Stimulated activated CD4-positive, alpha-beta T cell treated with anti-CD3 and anti-CD28 coated beads, TNF-alpha, amount 100 ng/mL, for 1 hour (primary cell): ENCODE results near the gene HMG20B.

Experiments
- DNase-seq, 3 donors: peaks; one replicate each; pipeline ENCODE4 v3.0.0-alpha.2; 2020; ENCODE audit warnings: low read depth in 3 of 3, low spot score in 1 of 3

The HMG20B gene

DNA sequence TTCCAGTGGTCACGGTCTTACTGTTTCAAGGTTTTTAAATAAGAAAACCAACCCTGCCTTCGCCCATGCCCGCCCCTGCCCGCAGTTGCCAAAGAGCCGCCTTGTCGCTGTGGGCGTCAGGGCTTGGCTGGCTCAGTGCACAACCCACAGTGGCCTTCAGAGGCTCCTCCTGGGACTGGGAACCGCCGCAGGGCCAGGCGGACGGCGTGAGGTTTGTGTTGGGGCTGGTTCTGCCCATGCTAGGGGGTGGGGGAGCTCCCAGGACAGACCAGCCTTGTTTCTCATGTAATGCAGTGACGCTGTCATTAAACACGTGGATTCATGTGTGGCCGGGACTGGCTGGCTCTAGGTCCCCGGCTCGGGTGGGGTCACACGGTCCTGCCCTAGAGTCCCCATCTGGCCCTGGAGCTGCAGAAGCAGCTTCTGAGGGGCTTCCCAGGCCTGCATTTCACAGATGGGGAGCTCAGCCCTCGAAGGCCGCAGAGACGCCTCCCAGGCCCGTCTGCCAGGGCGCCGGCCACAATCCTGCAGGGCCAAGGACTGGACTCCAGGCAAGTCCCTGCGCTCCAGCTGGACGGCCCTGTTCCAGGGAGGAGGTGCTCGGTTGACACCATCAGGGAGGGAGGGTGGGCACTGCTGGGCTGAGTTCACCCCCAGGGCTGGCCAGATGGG lies 36.2 kb upstream of the HMG20B start:
- no peak for DNase-seq

DNA sequence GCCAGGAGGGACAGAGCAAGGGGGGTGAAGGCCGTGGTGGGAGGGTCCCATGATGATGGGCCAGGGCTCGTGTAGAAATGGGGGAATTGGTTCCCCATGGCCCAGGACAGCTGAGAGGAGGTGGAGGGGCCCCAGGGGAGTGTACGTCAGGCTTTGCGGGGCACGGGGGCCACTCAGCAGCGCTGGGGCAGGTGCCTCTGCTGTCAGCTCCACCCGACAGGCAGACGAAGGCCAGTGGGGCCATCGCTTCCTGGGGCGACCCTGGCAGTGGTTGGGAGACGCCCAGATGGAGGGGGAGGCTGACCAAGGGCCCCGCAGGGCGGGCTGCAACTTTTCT lies 35.7 kb upstream of the HMG20B start:
- no peak for DNase-seq

DNA sequence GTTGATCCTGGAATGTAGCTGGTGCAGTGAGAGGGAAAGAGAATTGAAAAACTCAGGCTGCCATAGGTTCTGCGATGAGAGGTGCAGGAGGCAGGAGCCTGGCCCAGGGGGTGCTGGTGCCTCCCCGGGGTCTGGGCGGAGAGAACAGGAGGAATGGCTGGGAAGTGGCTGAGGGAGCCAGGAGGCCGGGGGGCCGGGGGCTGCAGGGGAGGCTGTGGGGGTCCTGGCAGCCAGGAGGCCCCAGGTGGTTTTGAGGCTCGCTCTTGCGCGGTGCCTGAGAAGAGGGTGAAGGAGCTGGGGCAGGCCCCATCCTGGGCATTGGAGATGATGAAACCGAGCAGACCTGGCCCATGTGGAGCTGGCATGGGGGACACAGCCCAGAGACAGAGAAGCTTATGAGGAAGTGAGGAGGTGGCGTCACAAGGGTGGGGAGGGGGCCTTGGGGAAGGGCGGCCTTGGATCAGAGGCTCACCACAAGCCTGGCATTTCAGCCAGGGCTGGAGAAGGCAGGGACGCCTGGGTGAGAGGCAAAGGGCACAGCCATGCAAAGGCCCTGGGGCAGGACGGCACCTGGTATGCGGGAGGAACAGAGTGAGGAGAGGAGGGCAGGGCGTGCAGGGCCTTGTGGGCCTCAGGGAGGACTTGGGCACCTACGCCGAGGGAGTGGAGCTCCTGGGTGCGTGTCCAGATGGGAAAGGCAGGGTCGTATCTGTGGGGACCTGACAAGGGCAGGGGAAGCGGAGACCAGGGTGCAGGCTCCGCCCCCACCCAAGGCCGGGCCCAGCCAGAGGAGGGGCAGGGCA lies 35.1 kb upstream of the HMG20B start:
- DNase-seq: no peak

DNA sequence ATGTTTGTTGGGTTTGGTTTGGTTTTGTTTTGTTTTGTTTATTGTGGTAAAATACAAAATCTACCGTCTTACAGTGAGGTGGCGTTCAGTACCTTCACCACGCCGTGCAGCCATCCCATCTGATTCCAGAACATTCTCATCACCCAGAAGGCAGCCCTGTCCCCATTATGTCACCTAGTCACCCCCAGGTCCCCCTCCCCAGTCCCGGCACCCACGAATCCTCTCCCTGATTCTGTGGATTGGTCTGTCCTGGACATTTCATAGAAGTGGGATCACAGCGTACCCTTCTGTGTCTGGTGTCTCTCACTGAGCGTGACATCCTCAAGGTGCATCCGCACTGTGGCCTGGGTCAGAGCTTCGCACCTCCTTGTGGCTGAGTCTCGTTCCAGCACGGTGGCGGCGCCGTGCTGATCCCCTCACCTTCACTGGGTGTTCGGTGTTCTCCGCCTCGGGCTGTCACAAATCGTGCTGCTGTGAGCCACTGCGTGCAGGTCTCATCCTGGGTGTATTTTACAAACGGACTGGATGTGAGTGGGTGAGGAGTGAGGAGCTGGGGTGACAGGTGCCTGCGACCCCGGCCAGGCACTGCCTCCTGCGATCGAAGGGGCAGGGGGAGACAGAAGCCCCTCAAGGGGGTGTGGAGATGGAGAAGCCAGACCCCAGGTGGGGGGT lies 34.4 kb upstream of the HMG20B start:
- DNase-seq: no peak

DNA sequence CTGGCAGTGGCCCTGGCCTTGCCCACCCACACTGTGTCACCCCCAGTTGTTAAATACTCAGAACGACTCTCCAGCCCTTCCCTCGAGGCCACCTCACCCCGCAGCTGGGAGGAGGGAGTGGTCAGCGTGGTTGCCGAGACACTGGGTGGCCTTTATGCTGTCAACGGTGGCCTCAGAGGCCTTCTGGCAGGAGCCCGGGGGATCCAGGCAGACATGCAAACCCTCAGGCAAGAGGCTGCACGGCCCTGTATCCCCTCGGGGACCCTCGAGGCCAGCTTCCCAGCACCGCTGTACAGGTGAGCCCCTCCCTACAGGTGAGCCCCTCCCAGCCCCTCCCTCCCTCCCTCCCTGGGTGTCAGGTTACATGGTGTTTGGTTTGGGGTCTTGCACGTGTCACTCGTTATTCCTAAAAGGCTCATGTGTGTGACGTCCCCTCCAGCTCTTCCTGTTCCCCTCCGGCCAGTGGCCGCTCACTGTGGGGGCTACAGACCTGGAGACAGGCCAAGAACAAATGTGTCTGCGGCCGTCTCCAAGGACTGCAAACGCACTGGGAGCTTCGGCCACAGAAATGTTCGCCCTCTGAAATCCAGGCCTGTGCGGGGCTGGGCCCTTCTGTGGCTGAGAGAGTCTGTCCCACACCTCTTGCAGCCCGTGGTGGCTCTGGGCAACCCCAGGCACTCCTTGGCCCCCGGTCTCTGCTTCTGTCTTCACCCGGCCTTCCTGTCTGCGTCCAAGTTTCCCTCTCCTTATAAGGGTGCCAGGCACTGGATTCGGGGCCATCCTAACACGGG lies 33.6 kb upstream of the HMG20B start, which contains the start of gene TEKTIP1:
Gene TEKTIP1 (plus strand): TSS at position 210 of the 791 bp plus-strand sequence. CDS start 4 bp downstream, at position 214.
- no peak for DNase-seq

DNA sequence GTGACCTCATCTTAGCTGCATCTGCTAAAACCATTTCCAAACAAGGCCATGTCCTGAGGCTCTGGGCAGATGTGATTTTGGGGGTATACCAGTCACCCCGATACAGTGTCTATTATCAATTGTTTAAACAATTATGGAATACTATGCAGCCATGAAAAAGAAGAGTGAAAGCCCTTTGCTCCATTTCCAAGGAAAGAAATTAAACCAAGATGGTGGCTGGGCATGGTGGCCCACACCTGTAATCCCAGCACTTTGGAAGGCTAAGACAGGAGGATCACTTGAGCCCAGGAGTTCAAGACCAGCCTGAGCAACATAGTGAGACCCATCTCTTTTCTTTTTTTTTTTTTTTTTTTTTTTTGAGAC lies 33.0 kb upstream of the HMG20B start:
- no peak for DNase-seq

DNA sequence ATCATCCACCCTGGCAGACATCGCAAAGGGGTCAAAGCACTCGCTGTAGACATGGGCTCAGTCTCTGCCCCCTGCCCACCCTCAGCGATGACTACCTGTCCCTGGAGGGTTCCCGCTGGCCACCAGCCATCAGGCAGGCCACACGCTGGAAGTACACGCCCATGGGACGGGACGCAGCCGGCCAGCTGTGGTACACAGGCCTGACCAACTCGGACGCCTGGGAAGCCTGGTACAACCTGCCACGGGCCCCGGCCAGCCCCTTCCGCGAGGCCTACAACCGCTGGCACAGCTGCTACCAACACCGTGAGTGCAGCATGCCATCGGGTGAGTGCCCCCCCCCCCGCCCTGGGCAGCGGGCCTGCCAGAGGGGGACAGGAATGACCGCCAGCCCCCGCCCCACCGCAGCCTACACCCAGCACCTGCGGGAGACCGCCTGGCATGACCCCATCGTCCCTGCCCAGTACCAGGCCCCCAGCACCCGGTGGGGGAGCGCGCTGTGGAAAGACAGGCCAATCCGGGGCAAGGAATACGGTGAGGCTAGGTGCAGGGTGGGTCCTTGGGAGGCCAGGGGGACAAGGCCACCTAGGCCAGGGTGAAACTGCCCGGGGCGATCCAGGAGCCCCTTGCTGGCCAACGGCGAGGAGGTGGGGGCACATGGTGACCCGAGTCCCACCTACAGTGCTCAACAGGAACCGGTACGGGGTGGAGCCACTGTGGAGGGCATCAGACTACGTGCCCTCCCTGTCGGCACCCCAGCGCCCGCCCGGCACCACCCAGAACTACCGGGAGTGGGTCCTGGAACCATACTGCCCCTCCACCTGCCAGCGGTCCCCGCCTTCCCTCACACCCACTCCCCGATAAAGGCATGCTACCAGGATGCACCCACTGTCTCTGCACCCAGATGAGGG lies 29.3 kb upstream of the HMG20B start:
- DNase-seq: no peak

DNA sequence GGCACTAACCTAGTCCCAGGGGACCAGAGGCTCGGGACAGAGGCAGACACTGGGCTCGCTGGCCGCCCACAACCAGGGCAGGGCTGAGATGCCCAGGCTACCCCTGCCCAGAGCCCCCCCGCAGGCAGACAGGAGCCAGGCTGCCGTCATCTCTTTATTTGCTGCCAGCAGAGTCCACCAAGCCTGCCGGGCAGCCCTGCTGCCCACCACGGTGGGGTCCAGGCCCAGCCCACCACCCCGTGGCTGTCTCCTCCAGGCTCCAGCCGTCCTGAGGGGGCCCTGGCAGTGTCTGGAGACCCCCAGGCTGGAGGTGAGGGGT lies 28.7 kb upstream of the HMG20B start:
- no peak for DNase-seq

DNA sequence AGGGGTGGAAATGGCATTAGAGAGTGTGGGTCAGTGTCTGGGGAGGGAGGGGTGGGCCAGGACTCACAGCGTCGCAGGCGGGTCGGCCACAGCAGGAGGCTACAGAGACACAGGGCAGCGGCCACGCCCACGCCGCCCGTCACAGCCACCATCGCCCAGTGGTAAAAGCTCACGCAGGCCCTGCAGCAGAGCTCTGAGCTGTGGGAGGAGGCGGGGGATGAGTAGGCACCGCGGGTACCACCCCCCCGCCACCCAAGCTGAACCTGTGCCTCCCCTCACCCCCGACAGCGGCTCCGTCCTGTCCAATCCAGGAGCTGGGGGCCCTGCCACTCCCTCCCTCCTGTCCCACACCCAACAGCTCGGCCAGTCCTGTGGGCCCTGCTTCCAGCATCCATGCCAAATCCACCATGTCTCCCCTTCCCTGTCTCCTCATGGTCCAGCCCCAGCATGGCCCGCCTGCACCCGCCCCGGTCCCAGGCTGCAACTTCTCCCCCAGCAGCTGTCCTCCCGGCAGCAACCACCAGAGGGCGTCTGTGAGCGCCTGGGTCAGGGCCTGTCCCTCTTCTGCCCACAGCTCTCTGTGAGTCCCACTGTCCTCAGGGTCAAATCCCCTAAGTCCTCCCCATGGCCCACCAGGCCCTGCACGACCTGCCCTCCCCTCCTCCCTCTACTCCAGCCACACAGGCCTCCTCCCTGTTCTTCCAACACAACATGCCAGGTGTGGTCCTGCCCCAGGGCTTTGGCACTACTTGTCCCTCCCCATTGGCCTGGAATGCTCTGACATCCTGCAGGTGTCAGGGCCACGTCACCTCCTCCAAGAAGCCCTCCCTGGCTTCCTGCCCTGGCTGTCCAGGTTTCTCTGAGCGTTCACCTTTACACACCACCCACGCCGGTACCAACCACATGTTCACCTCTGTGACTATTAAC lies 27.7 kb upstream of the HMG20B start:
- DNase-seq: peak in 2 of 3 donors; percentile 57 to 84

DNA sequence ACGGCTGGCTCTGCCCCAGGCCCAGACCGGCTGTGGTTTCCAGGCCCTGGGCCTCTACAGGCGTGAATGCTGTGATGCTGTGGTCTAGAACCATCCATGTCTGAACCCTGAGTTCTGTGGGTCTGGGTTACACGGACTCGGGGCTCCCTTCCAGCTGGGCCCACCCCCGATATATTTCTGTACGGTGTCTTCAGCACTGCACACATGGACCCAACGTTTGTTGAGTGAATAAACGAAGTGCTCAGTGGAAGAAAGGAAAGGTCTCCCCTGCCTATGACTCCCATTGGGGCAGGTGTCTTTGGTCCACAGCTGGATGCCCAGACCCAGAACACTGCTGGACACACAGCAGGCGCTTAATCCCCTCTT lies 27.1 kb upstream of the HMG20B start:
- DNase-seq: no peak

DNA sequence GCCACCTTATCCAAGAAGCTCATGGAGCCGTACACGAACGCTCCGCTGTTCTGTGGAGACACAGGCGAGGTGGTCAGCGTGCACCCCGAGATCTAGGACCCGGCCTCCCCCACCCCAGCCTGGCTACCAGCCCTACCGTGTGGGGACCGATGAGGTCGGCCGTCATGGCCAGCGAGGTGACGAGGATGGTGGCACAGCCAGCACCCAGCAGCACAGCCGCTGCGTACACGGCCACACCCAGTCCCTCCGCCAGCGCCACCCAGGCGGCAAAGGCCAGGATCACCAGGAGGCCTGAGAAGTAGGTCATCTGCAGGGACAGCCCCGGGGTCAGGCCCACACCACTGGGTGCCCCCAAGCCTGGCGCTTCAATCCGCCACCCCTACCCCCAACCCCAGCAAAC lies 26.6 kb upstream of the HMG20B start:
- no peak for DNase-seq

DNA sequence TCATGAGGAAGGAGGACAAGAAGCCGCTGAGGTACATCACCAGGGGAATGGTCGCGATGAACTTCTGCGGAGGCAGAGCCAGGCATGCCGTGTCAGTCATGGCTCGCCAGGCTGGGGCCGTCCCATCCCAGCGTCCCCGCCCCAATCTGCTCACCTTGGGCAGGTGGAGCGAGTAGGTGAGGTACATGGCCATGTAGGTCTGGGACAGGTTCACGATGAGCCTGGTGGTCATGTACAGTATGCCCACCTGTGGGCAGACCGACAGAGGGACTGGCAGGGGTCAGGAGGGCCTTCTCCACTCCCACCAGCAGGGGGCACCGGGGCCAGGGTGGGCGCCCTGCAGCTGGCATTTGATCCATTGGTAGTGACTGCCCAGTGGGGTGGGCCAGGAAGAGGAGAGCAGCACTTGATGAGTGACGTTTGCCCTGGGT lies 25.4 kb upstream of the HMG20B start:
- peak in 1 of 3 donors; percentile 21 for DNase-seq

DNA sequence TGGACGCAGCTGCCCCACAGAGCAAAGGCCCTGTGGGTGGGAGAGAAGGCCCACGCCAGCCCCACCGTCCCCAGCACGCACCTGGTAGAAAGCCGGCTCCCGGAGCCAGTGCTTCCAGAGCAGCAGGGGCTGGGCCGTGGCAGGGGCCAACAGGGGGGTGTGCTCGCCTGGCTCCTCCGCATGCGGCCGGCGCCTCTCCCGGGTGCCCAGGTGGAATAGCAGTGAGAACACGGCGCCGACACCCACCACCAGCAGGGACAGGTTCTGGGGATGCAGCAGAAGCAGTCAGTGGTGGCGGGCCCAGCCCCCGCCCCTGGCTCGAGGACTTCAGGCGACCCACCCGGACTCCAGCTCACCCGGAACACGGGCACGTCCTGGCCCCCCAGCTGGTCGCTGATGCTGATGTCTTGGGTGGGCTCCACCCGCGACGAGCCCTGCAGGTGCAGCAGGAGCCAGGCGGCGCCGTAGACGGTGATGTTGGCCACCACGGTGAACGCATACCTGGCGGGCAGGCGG lies 24.9 kb upstream of the HMG20B start:
- no peak for DNase-seq

DNA sequence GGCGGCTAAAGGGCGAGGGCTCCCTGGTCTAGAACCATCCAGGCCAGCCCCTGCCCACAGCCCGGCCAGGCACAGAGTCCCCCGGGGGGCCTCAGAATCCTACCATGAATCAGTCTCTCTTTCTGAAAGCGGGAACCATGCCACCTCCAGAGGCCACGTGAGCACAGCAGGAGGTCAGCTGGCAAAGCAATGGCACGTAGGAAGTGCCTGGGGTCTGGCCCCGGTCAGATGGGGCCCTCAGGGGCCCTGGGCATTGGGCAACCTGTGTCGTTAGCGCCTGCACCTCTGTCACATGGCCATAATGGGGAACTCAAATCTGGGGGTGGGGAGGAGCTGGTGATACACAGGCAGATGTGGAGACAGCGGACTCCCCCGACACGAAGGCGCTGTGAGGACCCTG lies 24.1 kb upstream of the HMG20B start:
- no peak for DNase-seq

DNA sequence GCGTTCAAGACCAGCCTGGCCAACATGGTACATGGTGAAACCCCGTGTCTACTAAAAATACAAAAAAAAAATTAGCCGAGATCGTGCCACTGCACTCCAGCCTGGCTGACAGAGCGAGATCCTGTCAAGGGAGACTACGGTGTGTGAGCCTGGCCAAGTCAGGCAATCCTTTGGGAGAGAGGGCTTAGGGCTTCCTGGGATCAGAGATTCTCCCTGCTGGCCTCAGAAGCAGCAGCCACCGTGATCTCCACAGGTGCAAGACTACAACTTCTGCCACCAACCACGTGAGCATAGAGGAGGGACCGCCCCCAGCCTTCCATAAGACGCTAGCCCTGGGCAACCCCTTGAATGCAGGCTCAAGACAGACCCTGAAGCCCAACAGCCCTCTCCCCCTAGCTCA lies 22.9 kb upstream of the HMG20B start:
- no peak for DNase-seq

DNA sequence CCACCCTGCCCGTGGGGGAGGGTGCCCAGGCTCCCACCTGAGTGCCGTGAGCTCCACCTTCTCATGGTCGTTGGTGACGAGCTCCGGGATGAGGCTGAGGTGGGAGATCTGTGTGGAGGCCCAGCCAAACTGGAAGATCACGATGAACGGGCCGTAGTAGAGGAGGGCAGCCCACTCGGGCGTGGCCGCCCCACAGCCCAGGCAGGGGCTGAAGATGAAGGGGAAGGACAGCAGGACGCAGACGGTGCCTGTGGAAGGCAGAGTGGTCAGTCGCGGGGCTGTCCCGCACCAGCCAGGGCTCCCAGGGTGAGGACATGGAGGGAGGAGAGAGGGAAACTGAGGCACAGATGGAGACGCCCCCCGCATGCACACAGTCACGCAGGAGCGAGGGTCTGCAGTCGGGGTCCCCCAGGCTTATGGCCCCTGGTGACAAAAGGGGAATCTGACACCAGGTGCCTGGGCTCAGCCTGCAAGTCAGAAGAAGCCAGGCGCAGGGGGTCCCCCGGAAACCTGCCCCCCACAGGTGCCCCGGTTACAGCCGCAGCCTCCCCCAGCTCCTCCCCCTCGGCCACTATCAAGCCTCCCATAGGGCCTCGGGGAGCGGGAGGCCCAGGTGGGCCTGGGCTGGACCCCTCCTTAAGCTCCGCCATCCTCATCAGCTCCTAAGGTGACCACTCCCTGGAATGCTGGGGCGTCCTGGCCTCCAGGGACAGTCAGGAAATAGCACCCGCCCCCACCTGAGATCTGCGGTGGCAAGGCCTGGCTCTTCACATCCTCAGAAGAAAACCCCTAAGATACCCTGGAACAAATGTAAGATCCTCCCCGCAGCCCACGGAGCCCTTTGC lies 21.6 kb upstream of the HMG20B start:
- no peak for DNase-seq

DNA sequence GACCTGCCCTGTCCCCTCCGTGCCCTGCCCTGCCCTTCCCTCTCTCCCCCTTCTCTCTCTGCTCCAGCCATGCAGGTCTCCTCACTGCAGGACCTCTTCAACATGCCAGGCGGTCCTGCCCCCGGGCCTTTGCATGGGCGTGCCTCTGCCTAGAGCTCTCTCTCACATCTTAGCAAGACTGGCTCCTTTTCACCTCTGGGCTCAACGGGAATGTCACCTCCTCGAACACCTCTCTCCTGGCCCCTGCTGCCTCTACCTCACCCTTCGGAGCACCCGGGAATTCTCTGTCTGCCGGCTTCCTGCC lies 21.0 kb upstream of the HMG20B start:
- no peak for DNase-seq

DNA sequence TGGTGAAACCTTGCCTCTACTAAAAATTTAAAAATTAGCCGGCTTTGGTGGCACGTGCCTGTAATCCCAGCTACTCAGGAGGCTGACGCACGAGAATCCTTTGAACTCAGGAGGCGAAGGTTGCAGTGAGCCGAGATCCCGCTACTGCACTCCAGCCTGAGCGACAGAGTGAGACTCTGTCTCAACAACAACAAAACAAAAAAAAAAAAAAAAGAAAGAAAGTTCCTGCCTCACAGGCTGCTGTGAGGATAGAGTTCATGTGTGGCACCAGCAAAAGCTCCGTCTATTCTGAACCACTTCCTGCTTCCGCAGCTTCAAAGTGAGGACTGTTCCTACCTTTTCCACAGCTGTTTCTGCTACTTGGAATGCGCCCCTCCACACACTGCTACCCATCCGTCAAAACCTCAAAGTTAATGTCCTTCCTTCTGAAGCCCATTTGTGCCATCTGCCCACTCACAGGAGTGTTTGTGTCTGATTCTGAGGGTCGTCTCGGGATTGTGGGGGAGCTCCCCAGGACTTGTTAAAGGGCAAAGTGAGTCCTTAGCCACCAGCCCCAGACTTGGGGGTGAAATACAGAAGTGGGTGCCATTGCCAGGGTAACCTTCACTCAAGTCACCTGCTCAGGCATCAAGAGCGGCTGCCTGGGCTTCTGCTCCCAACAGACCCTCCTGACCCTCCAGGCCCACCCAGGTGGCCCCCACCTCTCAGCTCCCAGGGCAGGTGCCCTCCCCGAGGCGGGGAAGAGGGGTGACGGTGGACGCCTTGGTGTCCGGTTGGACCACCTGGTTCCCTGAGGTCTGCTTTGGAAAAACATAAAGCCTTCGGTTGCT lies 18.3 kb upstream of the HMG20B start:
- no peak for DNase-seq
